ENCODE data around the gene CIT.

Gene CIT

DNA sequence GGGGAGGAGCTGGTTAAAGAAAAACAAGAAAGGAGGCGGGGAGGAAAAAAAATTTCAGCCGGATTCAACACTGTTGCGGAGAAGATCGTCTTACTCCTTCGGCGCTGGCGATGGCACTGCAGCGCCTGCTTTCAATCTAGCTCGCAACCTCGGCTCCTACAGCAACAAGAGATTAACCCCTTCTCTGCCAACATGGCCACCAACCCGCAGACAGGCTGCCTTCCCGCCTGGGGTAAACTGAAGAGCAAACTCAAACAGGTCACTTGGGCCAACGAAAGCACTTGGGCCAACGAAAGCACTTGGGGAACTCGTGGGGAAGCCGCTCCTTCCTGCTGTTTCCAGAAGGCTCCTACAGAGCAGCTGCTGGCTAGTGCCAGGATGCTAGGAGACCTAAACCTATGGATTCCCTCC is 73.7 kb downstream of the CIT start:
- DNase-seq = peak; percentile 7

DNA sequence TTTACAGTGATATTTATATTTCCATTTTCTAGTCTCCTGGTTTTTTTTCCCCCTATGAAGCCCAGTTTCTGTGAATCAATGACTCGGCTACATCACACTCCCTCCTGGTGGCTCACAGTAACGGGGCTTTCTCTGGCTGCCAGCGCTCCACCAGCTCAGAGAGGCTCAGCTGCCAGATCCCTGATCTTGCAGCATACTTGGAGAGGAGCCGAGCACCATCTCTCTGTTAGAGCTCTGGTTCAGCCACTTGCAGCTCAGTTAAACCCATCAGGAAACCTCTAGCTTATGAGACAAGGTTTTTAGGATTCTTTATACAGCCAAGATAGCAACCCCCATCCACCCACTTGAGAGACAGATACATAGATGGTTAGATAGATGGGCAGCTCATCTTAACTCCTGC is 74.6 kb downstream of the CIT start:
- no peak for DNase-seq

DNA sequence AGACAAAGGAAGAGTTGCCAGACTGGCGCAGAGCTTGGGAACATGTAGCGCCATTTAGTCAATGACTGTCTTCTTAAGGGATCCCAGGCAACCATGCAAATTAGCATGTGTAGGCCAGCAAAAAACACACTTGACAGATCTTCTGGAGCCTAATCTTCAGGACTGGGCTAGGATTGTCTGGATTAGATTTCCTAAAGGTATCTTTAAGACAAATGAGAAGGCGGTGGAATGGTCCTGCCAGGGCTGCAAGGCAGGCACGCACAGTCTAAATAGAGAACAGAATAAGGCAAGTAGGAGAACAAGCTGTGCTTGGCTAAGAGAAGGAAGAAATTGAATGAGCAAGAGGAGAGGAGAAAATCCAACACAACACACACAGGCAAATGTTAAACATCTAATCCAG is 80.0 kb downstream of the CIT start:
- no peak for DNase-seq

DNA sequence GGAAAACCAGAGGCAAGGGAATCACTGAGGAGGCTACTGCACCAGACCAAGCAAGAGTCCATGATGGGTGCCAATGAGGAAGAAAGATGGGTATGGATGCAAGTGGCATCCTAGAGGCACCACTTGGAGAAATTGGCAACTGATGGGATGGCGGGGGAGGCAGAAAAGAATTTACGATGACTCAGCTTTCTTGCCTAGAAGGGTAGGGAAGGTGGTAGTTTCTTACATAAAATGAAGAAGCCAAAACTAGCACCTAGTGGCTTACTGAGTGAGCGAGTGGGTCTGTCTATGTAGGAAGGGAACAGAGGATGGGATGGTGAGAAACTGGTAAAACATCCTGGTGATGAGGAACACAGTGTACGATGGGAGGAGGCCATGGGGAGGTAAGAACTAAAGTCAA is 80.8 kb downstream of the CIT start:
- DNase-seq = no peak

DNA sequence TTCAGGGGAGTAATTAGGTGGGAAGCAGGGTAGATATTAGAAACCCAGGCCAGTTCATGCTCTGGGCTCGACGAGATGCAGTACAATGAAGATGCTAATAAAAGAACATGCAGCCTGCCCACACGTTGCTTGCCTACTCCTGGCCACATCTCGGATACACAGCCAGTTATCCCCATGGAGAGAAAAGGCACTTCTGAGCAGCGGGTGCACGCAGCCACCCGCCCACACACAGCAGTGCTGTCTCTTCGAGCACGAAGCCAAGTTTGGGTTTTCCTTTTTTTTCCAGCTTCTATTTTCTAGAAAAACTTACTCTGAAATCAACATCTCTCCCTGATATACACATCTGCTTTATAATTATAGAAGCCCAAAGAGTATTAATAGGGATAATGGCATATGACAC is 85.7 kb downstream of the CIT start:
- DNase-seq = no peak

DNA sequence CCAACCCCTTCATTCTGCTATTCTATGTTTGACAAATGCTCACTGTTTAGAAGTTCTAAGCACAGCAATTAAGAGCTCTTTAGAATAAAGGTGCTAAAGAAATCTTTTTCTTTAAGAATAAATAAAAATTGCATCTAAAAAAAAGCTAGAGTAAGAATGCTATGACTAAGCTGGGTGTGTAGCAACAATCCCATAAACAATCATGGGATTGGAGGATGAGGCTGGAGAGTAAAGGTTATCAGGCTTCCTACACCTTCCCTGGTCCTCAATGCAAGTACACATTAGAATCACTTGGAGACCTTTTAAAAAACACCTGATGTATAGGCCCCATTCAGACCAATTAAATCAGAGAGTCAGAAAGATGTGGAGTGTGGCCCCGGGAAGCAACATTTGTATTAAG is 88.3 kb downstream of the CIT start:
- DNase-seq = no peak

DNA sequence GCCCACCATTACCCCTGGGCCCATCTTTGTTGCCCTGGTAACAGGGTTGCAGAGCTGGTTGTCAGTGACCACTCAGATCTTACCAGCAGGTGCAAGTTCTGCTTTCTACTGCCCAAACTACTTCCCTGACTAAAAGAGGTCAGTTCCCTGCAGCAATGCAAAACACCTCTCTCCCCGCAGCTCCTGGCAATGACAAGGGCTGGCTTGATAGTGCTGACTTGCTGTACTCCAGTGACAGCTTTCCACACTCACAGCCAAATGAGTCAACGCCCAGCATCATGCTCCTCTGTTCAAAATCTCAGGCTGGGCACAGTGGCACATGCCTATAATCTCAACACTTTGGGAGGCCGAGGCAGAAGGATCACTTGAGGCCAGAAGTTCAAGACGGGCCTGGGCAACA is 90.6 kb downstream of the CIT start:
- no peak for DNase-seq

DNA sequence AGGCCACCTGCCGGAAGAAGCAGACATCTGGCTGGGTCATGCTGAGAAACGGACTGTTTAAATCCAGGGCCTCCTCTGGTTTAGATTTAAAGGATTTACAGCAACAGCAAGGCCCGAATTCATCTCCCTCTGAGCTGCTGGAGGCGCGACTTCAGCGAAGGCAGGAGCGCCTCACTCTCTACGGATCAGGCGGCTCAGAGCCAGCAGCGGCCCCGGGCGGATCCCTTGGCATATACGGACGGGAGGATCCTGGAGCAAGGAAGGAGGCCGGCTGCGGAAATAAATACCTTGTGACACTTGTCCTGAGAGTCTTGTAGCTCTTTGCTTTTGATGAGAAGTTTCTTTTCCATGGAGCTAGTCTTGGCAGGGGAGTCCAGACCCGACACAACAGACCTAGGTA is 92.4 kb downstream of the CIT start:
- DNase-seq = no peak

DNA sequence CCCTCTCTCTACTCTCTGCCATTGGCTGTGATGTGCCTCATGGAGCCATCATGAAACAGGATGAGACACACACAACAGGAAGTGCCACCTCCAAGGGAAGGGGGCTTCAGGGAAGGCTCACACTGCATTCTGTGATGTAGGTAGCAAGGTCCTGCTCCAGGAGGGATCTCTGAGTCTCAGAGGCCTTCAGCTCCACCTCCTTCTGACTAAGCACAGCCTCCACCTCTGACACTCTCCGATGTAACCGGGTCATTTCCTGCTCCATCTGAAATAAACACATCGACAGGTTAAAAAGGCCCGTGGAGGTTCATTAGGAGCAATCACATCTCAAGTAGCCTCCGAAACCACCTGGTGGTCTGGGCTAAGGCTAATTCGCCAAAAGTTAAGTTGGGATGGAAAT is 93.3 kb downstream of the CIT start:
- no peak for DNase-seq

DNA sequence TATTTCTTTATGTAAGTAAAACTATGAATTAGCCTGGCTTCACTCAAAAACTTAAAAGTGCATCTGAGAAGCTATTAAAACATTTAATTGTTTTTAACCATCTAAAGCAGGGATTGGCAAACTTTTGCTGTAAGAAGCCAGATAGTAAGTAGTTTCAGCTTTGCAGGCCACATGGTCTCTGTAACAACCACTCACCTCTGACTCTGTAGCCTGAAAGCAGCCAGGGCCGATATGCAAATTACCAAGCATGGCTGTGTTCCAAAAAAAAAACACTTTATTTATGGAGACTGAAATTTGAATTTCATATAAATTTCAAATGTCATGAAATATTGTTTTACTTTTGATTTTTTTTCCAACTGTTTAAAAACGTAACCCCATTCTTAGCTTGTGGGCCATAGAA is 95.3 kb downstream of the CIT start:
- no peak for DNase-seq

DNA sequence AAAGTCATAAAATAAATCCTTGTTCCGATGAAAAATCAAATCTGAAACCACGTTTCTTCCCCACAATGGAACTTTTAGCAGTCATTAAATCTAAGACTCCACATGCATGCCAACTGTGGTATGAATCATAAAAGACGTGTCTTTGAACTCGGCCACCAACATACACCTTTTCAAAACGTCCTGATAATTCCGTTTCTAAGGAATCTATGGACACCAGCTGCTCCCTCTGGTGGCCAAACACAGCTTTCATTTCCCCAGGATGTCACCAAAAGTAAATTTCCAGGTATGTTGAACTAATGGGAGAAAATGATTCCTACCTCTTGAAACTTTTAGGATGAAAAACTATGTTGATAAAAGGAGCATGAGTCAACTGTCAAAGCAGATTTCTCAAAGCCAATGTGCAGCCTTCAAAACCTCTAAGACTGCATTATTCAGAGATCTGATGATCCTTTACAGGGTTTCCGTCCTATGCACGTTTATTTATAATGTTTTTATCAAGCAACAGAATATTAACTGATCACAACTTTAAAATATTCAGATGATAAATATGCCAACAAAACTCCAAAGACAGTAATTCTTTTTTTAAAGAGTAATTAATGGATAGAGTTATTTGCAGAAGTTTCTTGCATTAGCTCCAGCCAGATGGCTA is 96.2 kb downstream of the CIT start:
- no peak for DNase-seq

DNA sequence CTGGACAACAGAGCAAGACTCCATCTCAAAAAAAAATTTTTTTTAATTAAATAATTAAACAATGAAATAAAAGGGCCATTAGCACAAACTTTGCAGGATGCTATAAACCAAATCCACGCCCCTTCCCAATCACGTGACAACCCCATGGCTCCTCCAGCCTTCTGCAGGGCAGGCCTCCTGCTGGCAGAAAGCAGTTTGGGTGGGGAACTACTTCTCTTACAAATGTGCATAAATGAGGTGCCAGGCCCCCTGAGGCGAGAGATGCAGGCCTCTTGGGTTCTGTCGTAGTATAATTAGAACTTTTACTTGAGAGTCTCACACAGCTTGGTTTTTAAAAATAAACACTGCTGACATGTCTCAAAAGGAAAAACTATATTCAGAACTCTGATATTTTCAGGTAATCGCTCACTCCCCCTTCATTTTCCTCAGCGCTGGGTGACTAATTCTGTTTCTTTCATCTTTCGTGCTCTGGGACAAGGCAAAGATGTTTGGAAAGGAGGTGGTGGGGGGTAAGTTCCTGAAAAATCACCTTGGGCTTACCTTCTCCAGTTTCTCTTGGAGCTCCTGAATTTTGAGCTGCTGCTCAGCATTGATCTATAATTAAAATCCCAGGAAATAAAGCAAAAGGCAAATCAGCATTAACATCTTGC is 101.7 kb downstream of the CIT start:
- no peak for DNase-seq

DNA sequence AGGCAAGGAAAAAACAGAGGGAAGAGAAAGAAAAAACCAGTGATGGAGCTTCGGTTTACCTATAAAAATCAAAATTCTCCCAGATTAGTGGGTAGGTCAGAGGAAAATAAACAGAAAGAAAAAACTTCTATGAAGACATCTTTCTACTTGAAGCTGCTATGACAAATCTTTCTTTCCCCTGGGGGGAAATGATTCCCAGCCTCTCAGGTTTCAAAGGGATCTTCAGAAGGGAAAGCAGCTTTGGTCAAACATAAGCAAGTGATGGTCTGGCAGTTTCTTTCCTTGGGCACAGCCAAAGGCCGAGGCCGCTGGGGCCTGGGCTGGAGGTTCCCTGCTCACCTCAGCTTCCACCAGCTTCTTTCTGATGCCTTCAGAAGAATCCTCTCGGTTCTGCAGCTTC is 104.7 kb downstream of the CIT start:
- no peak for DNase-seq

DNA sequence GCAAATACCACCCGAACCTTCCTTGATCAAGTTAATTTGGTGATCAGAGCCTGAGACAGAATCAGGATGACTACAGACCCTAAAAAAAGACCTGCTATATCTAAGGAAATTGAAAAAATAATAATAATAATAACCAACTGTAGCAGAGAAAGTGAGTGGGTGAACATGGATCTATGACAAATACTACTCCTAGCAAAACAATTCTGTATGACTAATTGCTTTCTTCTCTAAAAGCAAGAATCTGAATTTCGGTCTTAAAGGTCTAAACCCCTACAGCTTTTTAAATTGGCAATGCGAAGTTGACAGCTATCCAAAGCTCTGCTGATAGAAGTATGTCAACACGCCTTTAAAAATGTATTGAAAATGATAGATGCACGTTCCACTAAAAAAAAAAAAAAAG is 107.0 kb downstream of the CIT start:
- no peak for DNase-seq

DNA sequence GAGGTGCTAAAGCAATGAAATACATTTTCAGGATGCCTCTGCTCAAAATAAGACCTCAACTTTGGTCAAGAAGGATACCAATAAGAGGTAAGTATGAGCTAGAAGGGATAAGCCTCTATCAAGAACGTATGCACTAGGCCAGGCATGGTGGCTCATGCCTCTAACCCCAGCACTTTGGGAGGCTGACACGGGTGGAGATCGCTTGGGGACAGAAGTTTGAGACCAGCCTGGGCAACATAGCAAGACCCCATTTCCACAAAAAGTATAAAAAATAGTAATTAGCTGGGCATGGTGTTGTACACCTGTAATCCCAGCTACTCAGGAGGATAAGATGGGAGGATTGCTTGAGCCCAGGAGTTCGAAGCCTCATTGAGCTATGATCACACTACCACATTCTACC is 114.5 kb downstream of the CIT start:
- DNase-seq = no peak

DNA sequence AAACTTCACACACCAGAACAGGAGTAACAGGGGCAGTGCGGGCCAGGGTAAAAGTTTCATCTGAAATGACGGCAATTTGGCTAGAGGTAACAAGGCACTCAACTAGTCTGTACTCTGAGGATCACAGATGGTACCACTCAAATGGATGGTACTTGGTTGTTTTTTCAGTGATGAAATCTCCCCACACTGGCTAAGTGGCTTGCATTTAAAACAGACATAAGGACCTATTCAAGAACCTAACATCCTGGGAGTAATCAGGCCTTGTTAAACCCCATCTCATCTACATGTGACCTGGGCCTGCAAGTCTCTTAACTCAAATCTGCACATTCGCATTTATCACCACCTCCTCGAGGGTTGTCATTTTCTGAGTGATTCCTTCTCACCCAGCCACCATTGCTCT is 118.4 kb downstream of the CIT start:
- DNase-seq = no peak

DNA sequence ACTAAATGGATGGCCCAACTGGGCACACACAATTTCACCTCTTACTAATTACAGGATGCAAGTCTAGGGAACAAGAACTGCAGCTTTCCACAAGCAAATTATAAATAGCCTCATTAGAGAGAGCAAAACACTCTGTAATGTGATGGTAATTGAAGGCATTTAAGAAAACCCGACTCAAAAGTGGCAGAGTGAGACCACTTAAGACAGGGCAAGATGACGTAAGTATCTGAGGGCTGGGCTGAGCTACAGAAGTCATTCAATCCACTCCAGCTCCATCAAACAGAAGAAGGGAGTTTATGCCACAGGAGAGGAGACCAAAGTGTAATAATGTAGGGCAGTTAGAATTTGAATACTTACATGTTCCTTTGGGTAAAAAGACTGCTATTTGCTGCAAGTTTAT is 118.9 kb downstream of the CIT start:
- DNase-seq = no peak

DNA sequence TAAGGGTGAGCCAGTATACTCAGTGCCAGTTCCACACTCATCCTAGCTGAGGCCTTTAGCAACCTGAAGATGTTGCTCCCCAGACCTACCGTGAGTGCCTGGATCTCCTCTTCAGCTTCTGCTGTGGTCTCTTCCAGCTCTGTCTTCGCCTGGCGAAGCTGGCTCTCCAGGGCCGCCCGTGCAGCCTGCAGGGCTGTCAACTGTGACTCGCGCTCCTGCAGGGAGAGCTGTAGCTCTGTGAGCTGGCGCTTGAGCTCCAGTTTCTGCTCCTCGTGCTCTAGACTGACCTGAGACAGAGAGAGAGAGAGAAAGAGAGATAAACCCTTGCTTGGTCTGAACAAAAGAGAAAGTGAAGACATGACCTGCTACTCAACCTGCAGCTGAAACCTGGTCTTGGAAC is 125.2 kb downstream of the CIT start:
- no peak for DNase-seq

DNA sequence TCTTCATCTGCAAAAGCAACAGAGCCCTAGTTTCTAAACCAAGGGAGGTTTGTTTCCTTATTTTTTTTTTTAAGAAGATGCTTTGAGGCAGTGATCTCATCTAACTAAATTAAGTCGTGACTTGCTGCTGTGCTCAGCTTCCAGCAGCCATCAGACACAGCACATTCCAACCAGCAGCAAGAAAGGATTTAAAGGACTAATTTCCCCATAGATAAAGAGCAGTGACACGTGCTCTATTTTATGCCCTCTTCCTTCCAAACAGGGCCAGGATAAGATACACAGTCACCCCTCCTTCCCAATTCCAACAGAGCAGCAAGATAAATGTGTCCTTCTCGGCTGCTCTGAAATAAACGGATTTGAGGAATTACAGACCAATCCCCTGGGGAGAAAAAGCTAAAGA is 127.5 kb downstream of the CIT start:
- DNase-seq = no peak

DNA sequence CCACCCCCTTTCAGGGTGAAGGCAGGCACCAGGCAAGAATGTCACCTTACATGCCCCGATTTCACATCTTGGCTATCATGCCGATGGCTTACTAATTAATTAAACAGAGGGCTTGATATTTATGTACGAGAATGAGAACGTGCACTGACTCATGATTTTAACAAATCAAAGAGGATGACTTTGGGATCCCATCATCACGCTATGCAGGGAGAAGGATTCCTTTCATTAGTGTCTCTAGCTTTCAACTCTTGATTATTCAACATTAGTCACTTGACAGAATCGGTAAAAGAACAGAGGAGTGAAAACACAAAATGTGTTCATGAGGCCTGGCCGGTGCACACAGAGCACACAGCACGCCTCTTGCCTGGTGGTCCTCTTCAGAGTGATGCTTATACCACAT is 128.6 kb downstream of the CIT start:
- no peak for DNase-seq

DNA sequence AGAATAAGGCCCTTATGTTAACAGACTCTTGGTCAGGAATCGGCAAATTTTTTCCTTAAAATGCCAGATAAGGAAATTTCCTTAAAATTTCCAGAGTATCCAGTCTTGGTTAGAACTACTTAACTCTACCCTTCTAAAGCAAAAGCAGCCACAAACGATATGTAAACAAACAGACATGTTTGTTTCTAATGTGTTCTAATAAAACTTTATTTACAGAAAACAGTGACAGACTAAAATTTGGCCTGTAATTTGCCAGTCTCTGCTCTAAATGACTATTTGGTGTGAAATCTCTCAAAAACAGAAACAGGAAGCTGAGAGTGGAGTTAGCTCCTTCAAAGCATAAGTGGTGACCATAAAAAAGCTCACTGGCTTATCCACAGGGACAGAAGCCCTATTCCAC is 131.0 kb downstream of the CIT start:
- no peak for DNase-seq

DNA sequence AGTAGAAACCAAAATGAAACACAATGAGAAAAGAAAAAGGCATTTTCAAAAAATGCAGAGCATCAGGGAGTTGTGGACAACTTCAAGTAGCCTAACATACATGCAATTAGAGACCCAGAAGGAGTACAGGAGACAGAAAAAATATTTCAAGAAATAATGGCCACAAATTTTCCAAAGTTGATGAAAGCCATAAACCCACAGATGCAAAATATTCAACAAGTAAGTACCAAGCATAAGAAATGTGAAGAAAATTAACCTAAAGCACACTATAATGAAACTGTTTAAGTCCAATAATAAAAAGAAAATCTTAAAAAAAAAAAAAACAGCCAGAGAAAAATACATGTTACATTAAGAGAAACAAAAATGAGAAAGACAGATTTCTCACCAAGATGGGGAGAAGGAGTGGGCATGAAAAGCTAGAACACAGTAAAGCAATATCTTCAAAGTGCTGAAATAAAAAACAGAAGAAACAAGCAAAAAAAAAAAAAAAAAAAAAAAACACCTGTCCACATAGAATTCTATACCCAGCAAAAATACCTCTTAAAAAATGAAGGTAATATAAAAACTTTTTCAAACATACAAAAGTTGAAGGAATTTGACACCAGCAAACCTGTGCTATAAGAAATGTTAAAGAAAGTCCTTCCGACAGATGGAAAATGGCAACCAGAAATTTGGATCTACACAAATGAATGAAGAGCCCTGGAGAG is 132.1 kb downstream of the CIT start:
- no peak for DNase-seq

DNA sequence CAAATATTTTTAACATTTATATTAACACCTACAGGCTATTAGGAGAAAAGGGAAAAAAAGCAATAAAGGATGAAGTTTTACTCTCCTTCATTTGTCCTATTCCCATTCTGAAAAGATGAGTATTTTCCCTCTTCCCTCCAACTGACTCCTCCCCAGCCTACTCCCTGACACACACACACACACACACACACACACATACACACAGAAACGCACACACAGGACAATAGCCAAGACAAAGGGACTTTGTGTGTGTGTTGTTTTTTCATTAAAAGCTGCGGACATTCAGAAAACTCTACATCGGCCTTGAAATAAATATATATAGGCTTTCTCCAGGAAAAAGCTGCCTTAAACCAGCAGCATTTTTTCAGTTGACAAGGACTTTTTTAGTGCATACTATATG is 134.4 kb downstream of the CIT start:
- no peak for DNase-seq

DNA sequence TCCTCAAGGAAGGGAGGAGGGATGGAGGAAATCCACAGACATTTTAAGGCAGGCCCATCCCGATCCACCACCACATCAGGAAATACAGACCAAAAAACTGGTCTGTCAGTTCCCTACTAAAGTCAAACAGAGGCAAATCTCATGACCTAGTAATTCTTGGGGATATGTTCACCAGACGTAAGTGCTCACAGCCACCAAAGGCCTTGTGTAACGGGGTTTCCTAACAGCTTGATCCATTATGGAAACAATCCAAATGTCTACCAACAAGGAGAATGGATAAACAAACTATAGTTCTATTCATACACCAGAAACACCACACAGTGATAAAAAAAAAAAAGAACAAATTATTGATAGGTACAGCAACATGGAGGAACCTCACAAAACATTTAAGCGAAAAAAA is 136.3 kb downstream of the CIT start:
- no peak for DNase-seq

DNA sequence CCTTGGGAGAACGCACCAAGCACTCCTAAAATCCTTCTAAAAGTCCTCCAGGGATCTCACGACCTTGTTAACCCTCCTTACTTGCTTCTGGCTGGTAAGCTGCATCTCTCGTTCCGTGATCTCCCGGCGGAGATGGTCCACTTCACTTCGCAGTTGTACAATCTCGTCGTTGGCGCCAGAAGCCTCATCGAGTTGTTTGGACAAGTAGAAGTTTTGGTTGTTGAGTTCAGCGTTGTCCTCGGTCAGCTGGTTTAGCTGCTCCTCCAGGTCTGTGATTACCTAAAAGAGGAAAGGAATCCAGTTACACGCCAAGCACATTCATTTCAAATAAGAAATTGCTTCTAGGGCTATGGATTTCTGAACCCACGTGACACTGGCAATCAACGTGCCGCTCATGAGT is 142.0 kb downstream of the CIT start:
- no peak for DNase-seq

All from GOT3 (cell line).